NOMO-1 treated with dmso at 0.1 percent for 144 hours (cell line): Measurements from ENCODE around the gene TACC3.

ENCODE experiments used
- DNase-seq: peaks from one replicate; lab custom pipeline; 2025; ENCODE audit not compliant: unreplicated experiment; lab: John Stamatoyannopoulos, UW

Gene TACC3

GRCh38 chr4:1721003-1721665 is at the start of gene TACC3, which contains the start of gene TMEM129:
Gene TACC3, plus strand, starts transcription at chr4:1721521. Its CDS starts 1,901 bp downstream, at chr4:1723422.
Gene TMEM129, minus strand, starts transcription at chr4:1721323. Its CDS starts 486 bp downstream, at chr4:1720837.
- DNase-seq = peak; percentile 89

GRCh38 chr4:1673671-1674070 is 47.6 kb upstream of the TACC3 start:
- no peak for DNase-seq

DNA sequence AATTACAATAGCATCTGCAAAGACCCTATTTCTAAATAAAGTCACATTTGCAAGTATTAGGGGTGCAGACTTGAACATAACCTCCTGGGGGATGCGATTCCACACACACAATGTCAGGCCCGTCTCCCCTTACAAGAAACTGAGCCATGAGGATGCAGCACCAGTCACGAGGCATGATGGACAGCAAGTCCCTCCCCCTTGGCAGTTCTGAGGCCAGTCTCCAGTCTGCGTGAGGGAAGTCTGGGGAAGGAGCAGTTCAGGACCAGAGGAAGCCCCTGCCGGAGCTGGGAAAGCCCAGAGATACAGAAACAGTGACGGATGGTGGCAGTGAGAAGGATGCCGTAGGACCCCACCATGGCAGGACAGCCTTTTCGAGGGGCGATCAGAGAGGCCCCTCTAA is 46.6 kb upstream of the TACC3 start:
- DNase-seq = no peak

DNA sequence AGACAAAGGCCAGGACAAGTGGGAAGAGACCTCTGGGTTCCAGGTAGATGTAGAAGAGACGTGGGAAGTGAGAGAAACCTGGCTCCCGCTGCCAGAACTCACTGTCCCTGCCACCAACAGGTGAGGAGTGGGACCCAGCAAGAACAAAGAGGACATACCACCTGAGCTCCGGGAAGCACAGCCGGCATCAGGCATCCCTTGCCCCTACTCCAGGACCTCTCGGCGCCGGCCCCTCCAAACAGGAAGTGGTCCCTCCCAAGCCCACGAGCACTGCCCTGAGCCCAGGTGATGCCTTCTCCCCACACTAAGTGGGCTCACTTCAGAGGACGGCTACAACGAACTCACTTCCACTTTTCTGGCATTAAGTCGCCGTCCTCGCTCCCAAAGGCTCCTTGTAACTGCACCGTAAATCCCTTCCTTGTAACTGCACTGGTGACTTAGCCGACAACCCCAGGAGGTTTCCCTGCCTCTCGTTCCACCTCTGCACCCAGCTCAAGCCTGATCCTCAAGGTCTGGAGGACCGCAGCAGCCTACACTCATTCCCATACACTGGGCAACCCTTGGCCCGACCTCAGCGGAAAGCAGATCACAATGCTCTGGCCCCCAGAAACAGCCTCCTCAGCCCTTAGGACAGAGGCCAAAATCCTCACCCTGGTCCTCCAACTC is 46.1 kb upstream of the TACC3 start:
- no peak for DNase-seq

- no peak for DNase-seq
Measured at GRCh38 chr4:1675802-1676137, 45.6 kb upstream of the TACC3 start.

GRCh38 chr4:1676605-1677525 is 44.5 kb upstream of the TACC3 start:
- DNase-seq = no peak

DNA sequence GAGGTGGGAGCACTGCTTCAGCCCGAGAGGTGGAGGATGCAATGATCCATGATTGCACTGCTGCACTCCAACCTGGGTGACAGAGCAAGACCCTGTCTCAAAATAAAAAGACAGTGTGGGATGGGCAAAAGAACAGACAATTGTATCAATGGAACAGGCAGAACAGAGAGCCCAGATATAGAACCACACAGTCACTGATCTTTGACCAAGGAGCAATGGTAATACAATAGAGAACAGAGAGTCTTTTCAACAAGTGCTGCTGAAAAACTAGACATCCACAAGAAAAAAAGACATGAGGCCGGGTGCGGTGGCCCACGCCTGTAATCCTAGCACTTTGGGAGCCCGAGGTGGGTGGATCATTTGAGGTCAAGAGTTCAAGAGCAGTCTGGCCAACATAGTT is 43.1 kb upstream of the TACC3 start:
- no peak for DNase-seq

GRCh38 chr4:1682860-1683259 is 38.5 kb upstream of the TACC3 start:
- DNase-seq = no peak

GRCh38 chr4:1683261-1683735 is 38.0 kb upstream of the TACC3 start:
- peak; percentile 2 for DNase-seq

- peak; percentile 78 for DNase-seq
Measured at GRCh38 chr4:1683736-1684505, 37.4 kb upstream of the TACC3 start, which contains the start of gene FAM53A. Gene FAM53A, minus strand, starts transcription at chr4:1684313. Its CDS starts 15,572 bp downstream, at chr4:1668741.

DNA sequence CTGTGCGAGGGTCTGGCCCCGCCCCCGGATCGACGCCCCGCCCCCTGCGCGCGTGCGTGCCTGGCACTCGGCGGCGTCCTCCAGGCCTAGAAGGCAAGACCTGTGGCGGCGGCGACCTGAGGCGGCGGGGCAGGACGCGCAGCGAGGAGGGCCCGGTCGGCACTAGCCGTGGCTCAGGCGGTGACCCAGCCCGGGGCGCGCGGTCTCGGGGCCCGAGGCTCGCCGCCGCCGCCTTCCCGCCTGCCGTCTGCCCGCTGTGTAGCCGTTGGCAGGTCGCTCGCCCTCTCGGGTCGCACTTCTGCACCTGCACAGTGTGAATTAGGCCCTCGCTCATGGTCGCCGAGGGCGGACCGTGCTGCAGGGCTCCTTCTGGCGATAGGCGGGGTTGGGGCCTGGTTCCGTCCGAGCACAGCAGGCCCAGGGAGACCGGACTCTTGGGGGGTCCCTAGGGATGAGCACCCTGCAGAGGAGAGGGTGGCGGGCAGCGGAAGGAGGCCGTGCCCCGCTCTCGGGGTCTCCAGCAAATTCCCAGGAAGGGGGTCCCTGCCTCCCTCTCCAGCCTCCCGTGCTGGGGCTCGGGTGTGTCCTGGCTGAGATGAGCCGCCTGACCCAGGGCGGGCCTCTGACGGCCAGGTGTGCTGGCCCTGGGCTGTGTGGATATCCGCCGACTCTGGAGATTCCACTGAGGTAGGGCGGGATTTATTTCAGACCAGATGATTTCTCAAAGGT is 36.7 kb upstream of the TACC3 start:
- DNase-seq = no peak

GRCh38 chr4:1685235-1686150 is 35.8 kb upstream of the TACC3 start:
- no peak for DNase-seq

GRCh38 chr4:1686440-1687036 is 34.8 kb upstream of the TACC3 start:
- no peak for DNase-seq

DNA sequence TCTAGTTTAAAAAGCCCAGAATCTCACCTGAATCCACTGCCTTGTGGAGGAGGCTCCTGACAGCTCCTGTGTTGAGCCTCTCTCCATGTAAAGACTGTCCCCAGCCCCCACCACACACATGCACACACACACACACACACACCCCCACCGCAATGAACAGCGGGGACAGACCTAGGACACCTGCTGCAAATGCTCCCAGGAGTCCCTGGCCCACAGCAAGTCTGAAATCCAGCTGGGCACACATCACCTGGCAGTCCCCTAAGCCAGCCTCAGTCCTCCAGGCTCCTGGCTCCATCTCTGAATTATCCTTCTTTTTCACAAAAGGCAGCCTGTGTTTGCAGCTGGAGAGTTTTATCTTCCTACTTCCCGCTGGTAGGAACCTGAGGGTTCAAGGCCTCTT is 30.6 kb upstream of the TACC3 start:
- no peak for DNase-seq

GRCh38 chr4:1691737-1692373 is 29.5 kb upstream of the TACC3 start:
- no peak for DNase-seq

- peak; percentile 62 for DNase-seq
Measured at GRCh38 chr4:1693131-1693896, 28.0 kb upstream of the TACC3 start.

DNA sequence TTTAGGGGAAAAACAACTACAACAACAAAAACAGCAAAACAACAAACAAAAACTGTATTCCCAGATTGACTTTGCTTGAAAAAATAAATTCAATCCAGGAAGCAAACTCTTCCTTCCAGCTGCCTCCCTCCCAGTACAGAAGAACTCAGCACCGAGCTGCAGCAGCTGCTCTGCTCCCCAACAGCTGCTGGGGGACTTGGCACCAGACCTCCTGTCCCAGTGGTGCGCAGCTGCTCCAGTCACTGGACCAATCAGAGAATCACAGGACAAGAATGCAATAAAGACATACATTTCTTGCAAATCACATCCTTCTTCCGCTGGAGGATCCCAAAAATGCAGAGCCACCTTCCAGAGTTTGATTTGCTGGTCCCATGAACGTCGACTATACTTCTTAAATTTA is 25.4 kb upstream of the TACC3 start:
- DNase-seq = no peak
